A549 (cell line): ENCODE results near the gene TSGA10IP. TPM values are rescaled to one million over a fixed set of nuclear protein-coding genes. Genes with fewer than 3 reads are reported as not detected.

ENCODE experiments used
- ATAC-seq, 2 experiments: fragments of 200-7000 bp in 1 of 2; fragments of >200 bp in 1 of 2; cut with Nextera tagmentation in 1 of 2; cut with Tn5 transposase in 1 of 2; 3 replicates each; pipeline versions ENCODE4 v1.8.0 to v1.9.1; 2018 to 2020; ENCODE audit warnings: mild to moderate bottlenecking in 1 of 2, moderate library complexity in 1 of 2
- CTCF ChIA-PET: fragments of 300-600 bp; sonication (Branson Sonifier 250); formaldehyde crosslinking; extraction: SDS; loops from one replicate; lab custom pipeline; 2021; ENCODE audit warnings: antibody characterized with exemption, inconsistent platforms; lab: Yijun Ruan, JAX
- POLR2A ChIA-PET: fragments of 350-600 bp; formaldehyde crosslinking; extraction: SDS; loops from one replicate; lab custom pipeline; 2021; ENCODE audit warnings: antibody characterized with exemption, inconsistent platforms; lab: Yijun Ruan, JAX
- DNase-seq, 2 experiments: peaks; one replicate each; pipeline versions ENCODE4 v3.0.0 to v3.0.0-alpha.2; 2011 to 2016; ENCODE audit warnings: low read depth in 1 of 2, low spot score in 1 of 2
- FAIRE-seq: peaks from 2 replicates; lab custom pipeline; 2011; peaks lifted over from hg19 to GRCh38; lab: Jason Lieb, UNC
- H3K27ac ChIP-seq, 2 experiments: fragments of >200 bp; sonication (Bioruptor Twin); formaldehyde crosslinking; 3 replicates each; pipeline ENCODE4 v1.5.1; 2016 to 2017
- H3K4me1 ChIP-seq: fragments of >200 bp; sonication (Bioruptor Twin); formaldehyde crosslinking; 3 replicates; pipeline ENCODE4 v1.6.1; 2016
- H3K4me2 ChIP-seq: fragments of >200 bp; sonication (Bioruptor Twin); formaldehyde crosslinking; 3 replicates; pipeline ENCODE4 v1.6.1; 2016
- H3K4me3 ChIP-seq: fragments of >200 bp; sonication (Bioruptor Twin); formaldehyde crosslinking; 3 replicates; pipeline ENCODE4 v1.5.1; 2016
- H3K9me3 ChIP-seq: fragments of >200 bp; sonication (Bioruptor Twin); formaldehyde crosslinking; 3 replicates; pipeline ENCODE4 v1.6.1; 2016
- ATOH8 ChIP-seq: fragments of 250-450 bp; sonication (Bioruptor Pico); IDR thresholded peaks from 2 replicates; pipeline ENCODE4 v1.5.0; 2020; ENCODE audit warnings: low read depth, mild to moderate bottlenecking, moderate library complexity
- BCL3 ChIP-seq: fragments of >200 bp; sonication (Bioruptor Twin); formaldehyde crosslinking; IDR thresholded peaks from 3 replicates; pipeline ENCODE4 v1.6.1; 2016
- CBX8 ChIP-seq: fragments of 200-600 bp; sonication (generic); IDR thresholded peaks from 2 replicates; pipeline ENCODE4 v1.6.1; 2016
- CHD2 ChIP-seq: fragments of 150-350 bp; IDR thresholded peaks from 2 replicates; pipeline ENCODE4 v1.6.1; 2014; ENCODE audit warnings: low read length; ENCODE audit not compliant: partially characterized antibody
- CHD4 ChIP-seq: fragments of 200-600 bp; sonication (generic); IDR thresholded peaks from 2 replicates; pipeline ENCODE4 v1.6.1; 2016; ENCODE audit warnings: antibody characterized with exemption, mild to moderate bottlenecking, borderline replicate concordance
- CTCF ChIP-seq: fragments of >200 bp; sonication (Bioruptor Twin); formaldehyde crosslinking; IDR thresholded peaks from 3 replicates; pipeline ENCODE4 v1.5.1; 2016
- EP300 ChIP-seq, 2 experiments: fragments of >200 bp; sonication (Bioruptor Twin); formaldehyde crosslinking; IDR thresholded peaks; 2 replicates in 1 of 2; 3 replicates in 1 of 2; pipeline ENCODE4 v1.6.1; 2016 to 2017
- ESRRA ChIP-seq: fragments of 150-350 bp; IDR thresholded peaks from 2 replicates; pipeline ENCODE4 v1.6.1; 2014; ENCODE audit warnings: mild to moderate bottlenecking, low read length, borderline replicate concordance
- FOSL2 ChIP-seq, 2 experiments: fragments of 450-650 bp in 1 of 2; fragments of >200 bp in 1 of 2; sonication (Bioruptor Twin) in 1 of 2; formaldehyde crosslinking; IDR thresholded peaks; 2 replicates each; pipeline versions ENCODE4 v1.5.0 to v1.6.1; 2016 to 2020; ENCODE audit warnings: mild to moderate bottlenecking in 1 of 2, moderate library complexity in 1 of 2
- HDAC2 ChIP-seq: fragments of 200-600 bp; sonication (generic); IDR thresholded peaks from 2 replicates; pipeline ENCODE4 v1.6.1; 2016
- HEYL ChIP-seq: fragments of 250-450 bp; sonication (Bioruptor Pico); IDR thresholded peaks from 2 replicates; pipeline ENCODE4 v1.8.0; 2021; ENCODE audit warnings: mild to moderate bottlenecking, moderate library complexity
- HOXA7 ChIP-seq: fragments of 250-450 bp; sonication (Bioruptor Pico); IDR thresholded peaks from 2 replicates; pipeline ENCODE4 v1.5.0; 2020; ENCODE audit warnings: mild to moderate bottlenecking, moderate library complexity
- HOXB5 ChIP-seq: fragments of 250-450 bp; sonication (Bioruptor Pico); IDR thresholded peaks from 2 replicates; pipeline ENCODE4 v1.5.0; 2020; ENCODE audit warnings: mild to moderate bottlenecking, moderate library complexity
- KDM5A ChIP-seq: fragments of 200-600 bp; sonication (generic); IDR thresholded peaks from 2 replicates; pipeline ENCODE4 v1.6.1; 2016; ENCODE audit warnings: antibody characterized with exemption, mild to moderate bottlenecking
- MAX ChIP-seq: IDR thresholded peaks from 2 replicates; pipeline ENCODE4 v1.6.1; 2012
- PHF8 ChIP-seq: fragments of 200-600 bp; sonication (generic); IDR thresholded peaks from 2 replicates; pipeline ENCODE4 v1.6.1; 2016; ENCODE audit warnings: low read depth, mild to moderate bottlenecking, antibody characterized with exemption, moderate library complexity, borderline replicate concordance
- POLR2A ChIP-seq: IDR thresholded peaks from 2 replicates; pipeline ENCODE4 v1.6.1; 2012; ENCODE audit warnings: mild to moderate bottlenecking, low read length
- RCOR1 ChIP-seq: fragments of 150-350 bp; IDR thresholded peaks from 2 replicates; pipeline ENCODE4 v1.6.1; 2014; ENCODE audit warnings: antibody characterized with exemption, low read length, low read depth
- TFCP2L1 ChIP-seq: fragments of 250-450 bp; sonication (Bioruptor Pico); IDR thresholded peaks from 2 replicates; pipeline ENCODE4 v1.5.0; 2021; ENCODE audit warnings: mild to moderate bottlenecking
- TP53 ChIP-seq: fragments of 250-450 bp; sonication (Bioruptor Pico); IDR thresholded peaks from 2 replicates; pipeline ENCODE4 v1.5.0; 2021; ENCODE audit warnings: mild to moderate bottlenecking, moderate library complexity
- ZC3H11A ChIP-seq: fragments of 450-650 bp; IDR thresholded peaks from 2 replicates; pipeline ENCODE4 v1.6.1; 2014; ENCODE audit warnings: antibody characterized with exemption, mild to moderate bottlenecking
- ZFP36 ChIP-seq: fragments of 450-650 bp; IDR thresholded peaks from 2 replicates; pipeline ENCODE4 v1.6.1; 2014; ENCODE audit warnings: borderline replicate concordance; ENCODE audit not compliant: partially characterized antibody
- ZNF302 ChIP-seq: fragments of 250-450 bp; sonication (Bioruptor Pico); IDR thresholded peaks from 2 replicates; pipeline ENCODE4 v1.9.0; 2021; ENCODE audit warnings: inconsistent platforms, mild to moderate bottlenecking, moderate library complexity
- WGBS: methylation state at CpG from one replicate; pipeline ENCODE4 v1.1.6; 2017; ENCODE audit errors: missing lambda C conversion rate; 5-methylcytosine and 5-hydroxymethylcytosine counted together
- polyA plus RNA-seq, 4 experiments: library from polyadenylated mRNA; depleted of rRNA in 3 of 4; stranded (reverse); fragments of >200 nt; fragmentation: RNase III in 1 of 4; extraction: RNeasy Plus Mini Kit Qiagen cat#74134 plus additional on column Dnase treatment in 1 of 4; gene quantifications; 2 replicates in 3 of 4; 3 replicates in 1 of 4; pipeline ENCODE4 v1.2.3, GENCODE V29; 2011 to 2017
- TF ChIP-seq, protein P1 (sequence below): fragments of 450-650 bp; IDR thresholded peaks from 2 replicates; pipeline ENCODE4 v1.6.1; 2014; ENCODE audit warnings: antibody characterized with exemption
- TF ChIP-seq, protein P2 (sequence below): fragments of 250-450 bp; sonication (Bioruptor Pico); IDR thresholded peaks from 2 replicates; pipeline ENCODE4 v1.5.0; 2021; ENCODE audit warnings: mild to moderate bottlenecking, moderate library complexity, borderline replicate concordance

TSGA10IP gene
- polyA plus RNA-seq, 2 of the 4 experiments (the other 2 are of a cell fraction): not detected

DNA sequence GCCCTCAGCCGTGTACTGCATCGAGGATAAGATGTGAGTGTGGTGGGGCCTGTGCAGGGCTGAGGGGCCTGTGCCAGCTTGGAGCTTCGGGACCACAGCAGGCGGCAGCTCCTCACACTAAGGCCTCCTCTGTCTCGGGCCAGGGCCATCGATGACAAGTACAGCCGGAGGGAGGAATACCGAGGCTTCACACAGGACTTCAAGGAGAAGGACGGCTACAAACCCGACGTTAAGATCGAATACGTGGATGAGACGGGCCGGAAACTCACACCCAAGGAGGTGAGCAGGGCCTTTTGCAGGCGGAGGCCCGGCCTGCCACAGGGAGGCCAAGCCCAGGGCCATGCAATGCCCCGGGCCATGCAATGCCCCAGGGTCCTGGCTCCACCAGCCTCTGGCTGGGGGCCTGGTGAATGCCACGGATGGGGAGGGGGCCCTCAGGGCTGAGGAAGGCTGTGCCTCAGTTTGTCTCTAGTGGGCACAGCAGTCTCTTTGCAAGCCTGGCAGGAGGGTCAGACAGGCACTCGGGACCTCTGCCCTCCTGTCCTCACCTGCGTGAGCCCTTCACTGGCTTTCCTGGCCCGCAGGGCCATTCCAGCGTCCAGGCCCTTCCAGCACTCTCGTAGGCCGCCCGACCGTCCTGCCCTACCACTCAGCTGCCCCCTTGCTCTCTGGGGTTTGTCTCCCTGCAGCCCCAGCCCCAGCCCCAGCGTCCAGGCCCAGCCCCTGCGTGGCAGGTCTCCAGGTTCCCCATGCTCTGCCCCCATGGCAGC, 32.5 kb downstream of the TSGA10IP start:
- no peak overlapping the region for H3K4me2 ChIP-seq
- ChIA-PET POLR2A (no interaction called here), CTCF (interaction anchor here (1.0 to 11.8 kb wide), 6 partner anchors 10 to 90 kb away, joined by 3 to 163 read pairs (median 6); partner anchors contain the start of genes CCDC85B and FIBP)
- H3K9me3 ChIP-seq: no peaks in the 10 kb centered on the region
- H3K4me1 ChIP-seq: no peaks in the 10 kb centered on the region
- no peak for FAIRE-seq
- no peak for ATAC-seq
- no peak for DNase-seq
- H3K27ac ChIP-seq: no peak overlapping the region
- H3K4me3 ChIP-seq: no peak overlapping the region
- WGBS: 88% methylated on average over 27 of the region's 29 CpGs
- TF ChIP-seq, protein P1, sequence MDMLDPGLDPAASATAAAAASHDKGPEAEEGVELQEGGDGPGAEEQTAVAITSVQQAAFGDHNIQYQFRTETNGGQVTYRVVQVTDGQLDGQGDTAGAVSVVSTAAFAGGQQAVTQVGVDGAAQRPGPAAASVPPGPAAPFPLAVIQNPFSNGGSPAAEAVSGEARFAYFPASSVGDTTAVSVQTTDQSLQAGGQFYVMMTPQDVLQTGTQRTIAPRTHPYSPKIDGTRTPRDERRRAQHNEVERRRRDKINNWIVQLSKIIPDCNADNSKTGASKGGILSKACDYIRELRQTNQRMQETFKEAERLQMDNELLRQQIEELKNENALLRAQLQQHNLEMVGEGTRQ: no peak
- no peak for TF ChIP-seq ZC3H11A
- no peak for TF ChIP-seq HEYL (CRISPR knock-in tag)
- no peak for TF ChIP-seq ESRRA
- TF ChIP-seq ZNF302 (CRISPR knock-in tag): no peak
- no peak for TF ChIP-seq CHD4

DNA sequence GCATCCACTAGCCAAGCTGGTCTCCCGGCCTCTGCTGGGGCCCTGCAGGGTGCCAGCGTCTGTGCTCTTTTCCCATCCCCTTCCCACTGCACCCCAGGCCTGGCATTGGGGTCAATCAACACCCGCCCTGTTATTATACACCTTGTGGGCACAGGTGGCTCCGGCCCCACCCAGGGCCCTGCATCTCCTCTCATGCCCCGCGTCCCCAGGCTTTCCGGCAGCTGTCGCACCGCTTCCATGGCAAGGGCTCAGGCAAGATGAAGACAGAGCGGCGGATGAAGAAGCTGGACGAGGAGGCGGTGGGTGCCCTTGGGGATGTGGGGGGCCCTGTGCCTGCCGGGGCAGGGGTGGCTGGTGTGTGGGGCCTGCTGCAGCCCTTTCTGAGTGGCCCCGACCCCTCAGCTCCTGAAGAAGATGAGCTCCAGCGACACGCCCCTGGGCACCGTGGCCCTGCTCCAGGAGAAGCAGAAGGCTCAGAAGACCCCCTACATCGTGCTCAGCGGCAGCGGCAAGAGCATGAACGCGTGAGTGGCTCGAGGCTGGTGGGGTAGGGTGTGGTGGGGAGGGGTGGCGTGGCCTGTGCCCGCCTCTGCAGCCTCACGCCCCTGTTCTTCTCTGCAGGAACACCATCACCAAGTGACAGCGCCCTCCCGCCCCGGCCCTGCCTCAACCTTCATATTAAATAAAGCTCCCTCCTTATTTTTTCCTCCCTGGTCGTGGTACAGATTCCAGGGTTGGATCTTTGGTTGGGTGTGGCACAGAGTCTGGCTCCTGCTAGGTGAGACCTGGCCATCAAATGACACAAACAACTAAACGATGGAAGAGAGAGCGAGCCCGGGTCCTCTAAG, 33.3 kb downstream of the TSGA10IP start:
- DNase-seq (no peak), FAIRE-seq (no peak), ATAC-seq (no peak)
- H3K4me3 ChIP-seq: no peak overlapping the region
- no peak for TF ChIP-seq ATOH8 (CRISPR knock-in tag)
- TF ChIP-seq KDM5A: no peak
- TF ChIP-seq MAX: no peak
- no peak for TF ChIP-seq FOSL2 (IDR thresholded peaks at IDR 0.05)
- TF ChIP-seq FOSL2 (CRISPR knock-in tag; IDR thresholded peaks at IDR 0.05): no peak
- TF ChIP-seq CTCF: no peak
- TF ChIP-seq HOXB5 (CRISPR knock-in tag): no peak
- no peak for TF ChIP-seq ZC3H11A
- no peak for TF ChIP-seq EP300 (IDR thresholded peaks at IDR 0.05)
- no peak for TF ChIP-seq HOXA7 (CRISPR knock-in tag)
- TF ChIP-seq CHD2: no peak
- no peak for TF ChIP-seq TFCP2L1 (CRISPR knock-in tag)
- no peak for TF ChIP-seq POLR2A
- TF ChIP-seq ZFP36: no peak
- TF ChIP-seq CBX8: no peak
- no peak for TF ChIP-seq PHF8
- TF ChIP-seq RCOR1: no peak
- TF ChIP-seq TP53 (CRISPR knock-in tag): no peak
- no peak for TF ChIP-seq HDAC2
- no peak for TF ChIP-seq BCL3
- TF ChIP-seq, protein P2, sequence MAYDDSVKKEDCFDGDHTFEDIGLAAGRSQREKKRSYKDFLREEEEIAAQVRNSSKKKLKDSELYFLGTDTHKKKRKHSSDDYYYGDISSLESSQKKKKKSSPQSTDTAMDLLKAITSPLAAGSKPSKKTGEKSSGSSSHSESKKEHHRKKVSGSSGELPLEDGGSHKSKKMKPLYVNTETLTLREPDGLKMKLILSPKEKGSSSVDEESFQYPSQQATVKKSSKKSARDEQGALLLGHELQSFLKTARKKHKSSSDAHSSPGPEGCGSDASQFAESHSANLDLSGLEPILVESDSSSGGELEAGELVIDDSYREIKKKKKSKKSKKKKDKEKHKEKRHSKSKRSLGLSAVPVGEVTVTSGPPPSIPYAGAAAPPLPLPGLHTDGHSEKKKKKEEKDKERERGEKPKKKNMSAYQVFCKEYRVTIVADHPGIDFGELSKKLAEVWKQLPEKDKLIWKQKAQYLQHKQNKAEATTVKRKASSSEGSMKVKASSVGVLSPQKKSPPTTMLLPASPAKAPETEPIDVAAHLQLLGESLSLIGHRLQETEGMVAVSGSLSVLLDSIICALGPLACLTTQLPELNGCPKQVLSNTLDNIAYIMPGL (CRISPR knock-in tag): no peak
- H3K27ac ChIP-seq: no peak overlapping the region
- CTCF ChIA-PET: interaction anchor here (1.6 to 11.8 kb wide), 4 partner anchors 10 to 91 kb away, joined by 4 to 163 read pairs (median 24); partner anchors contain the start of genes CCDC85B and FIBP
- WGBS: 93% methylated on average over 34 of the region's 34 CpGs
- H3K4me2 ChIP-seq: no peak overlapping the region
- H3K4me1 ChIP-seq: no peaks in the 10 kb centered on the region
- H3K9me3 ChIP-seq: no peaks in the 10 kb centered on the region
- POLR2A ChIA-PET: interaction anchor here (0.8 kb wide), 1 partner anchor 90 kb away, joined by 3 read pairs; the partner anchor contains the start of gene FIBP
